Stimulated activated naive B cell treated with anti-CD40 and anti-IgM and Interleukin-4, amounts not matched to agents 10 μg/mL and 1 μg/mL and 100 μg/mL, for 72 hours (primary cell): ENCODE measurements around the gene CEP63.

Source experiments
- ATAC-seq, 2 donors: fragments of 150-1000 bp; cut with Tn5 transposase; replicated peaks; 2 replicates each; pipeline ENCODE4 v1.10.0; 2021; ENCODE audit warnings: moderate library complexity in 1 of 2
- DNase-seq: peaks from one replicate; pipeline ENCODE4 v3.0.0; 2021
- H3K27ac Mint-ChIP-seq: one replicate; pipeline ENCODE4 v1.8.0; 2022; ENCODE audit warnings: mild to moderate bottlenecking, mixed read lengths
- H3K27me3 Mint-ChIP-seq, 2 donors: one replicate each; pipeline ENCODE4 v1.8.0; 2022; ENCODE audit warnings: mixed read lengths in 2 of 2
- H3K36me3 Mint-ChIP-seq, 2 donors: one replicate each; pipeline ENCODE4 v1.8.0; 2022; ENCODE audit warnings: mixed read lengths in 2 of 2, mild to moderate bottlenecking in 1 of 2
- H3K4me1 Mint-ChIP-seq, 2 donors: one replicate each; pipeline ENCODE4 v1.8.0; 2022; ENCODE audit warnings: mixed read lengths in 2 of 2, mild to moderate bottlenecking in 1 of 2
- H3K4me3 Mint-ChIP-seq, 2 donors: one replicate each; pipeline ENCODE4 v1.8.0; 2022; ENCODE audit warnings: mild to moderate bottlenecking in 2 of 2, mixed read lengths in 2 of 2, moderate library complexity in 1 of 2
- H3K9me3 Mint-ChIP-seq, 2 donors: one replicate each; pipeline ENCODE4 v1.8.0; 2022; ENCODE audit warnings: mixed read lengths in 2 of 2, mild to moderate bottlenecking in 1 of 2

The CEP63 gene

DNA sequence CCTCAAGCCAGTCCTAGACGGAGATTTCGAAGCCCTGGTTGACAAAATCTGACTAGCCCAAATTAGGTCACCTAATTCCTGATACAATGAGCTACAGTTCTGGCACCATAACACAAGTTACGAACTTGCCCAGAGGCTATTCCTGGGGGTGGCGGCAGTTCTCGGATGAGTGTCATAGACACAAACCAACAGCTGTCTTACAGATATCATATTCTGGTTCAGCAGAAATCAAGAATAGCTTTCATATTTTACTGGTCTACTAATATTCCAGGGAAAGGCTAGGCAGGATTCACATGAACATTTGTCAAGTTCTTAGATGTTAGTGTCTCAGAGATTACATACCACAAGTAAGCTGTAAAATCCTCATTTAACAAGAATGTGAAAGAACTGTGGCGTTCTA is 8.9 kb upstream of the CEP63 start:
- Mint-ChIP-seq H3K9me3 (no peaks in the 10 kb centered on the region), H3K4me3 (no peak overlapping the region), H3K4me1 (no peaks in the 10 kb centered on the region), H3K27me3 (no peaks in the 10 kb centered on the region), H3K27ac (no peak overlapping the region), H3K36me3 (peaks cover 10 to 33% of the 10 kb centered on the region in 2 donors)
- DNase-seq (no peak), ATAC-seq (no peak)

DNA sequence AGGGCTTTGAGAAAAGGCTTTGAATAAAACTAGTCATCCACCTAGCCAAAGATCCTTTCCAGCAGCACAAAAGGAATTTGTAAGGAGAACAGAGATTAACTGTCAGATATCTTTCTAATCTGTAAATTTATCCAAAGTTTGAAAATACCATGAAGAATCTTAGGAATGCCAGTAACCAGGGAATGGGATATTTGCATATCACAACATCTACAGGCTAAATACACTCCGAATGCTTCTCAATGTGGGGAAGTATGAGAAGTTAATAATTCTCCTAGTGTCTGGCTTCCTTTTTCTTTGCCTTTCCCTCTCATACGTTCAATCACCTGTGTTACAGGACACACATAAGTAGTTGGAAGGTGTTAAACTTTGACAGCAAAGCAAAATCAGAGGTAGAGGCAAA is 7.9 kb upstream of the CEP63 start:
- no peak for DNase-seq
- ATAC-seq = no peak
- Mint-ChIP-seq H3K4me1 (peaks cover 1 to 2% of the 10 kb centered on the region in 2 donors), H3K36me3 (peaks cover 14 to 39% of the 10 kb centered on the region in 2 donors), H3K9me3 (no peaks in the 10 kb centered on the region), H3K27me3 (no peaks in the 10 kb centered on the region), H3K27ac (no peak overlapping the region), H3K4me3 (no peak overlapping the region)

DNA sequence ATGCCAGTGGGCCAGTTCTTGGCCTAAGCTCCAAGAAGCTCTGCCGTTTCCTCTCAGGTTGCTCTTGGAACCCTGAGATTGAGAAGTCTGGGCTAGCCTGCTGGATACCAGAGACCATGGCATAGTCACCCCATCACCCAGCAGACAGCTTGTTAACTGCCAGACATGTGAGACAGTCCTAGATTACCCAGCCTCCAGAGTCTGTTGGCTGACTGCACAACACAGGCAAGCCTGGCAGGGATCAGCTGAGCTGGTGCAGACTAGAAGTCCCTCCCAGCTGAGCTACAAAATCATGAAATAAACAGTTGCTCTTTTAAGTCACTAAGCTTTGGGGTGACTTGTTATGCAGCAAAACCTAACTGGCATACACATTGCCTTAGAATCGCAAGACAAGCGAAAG is 5.3 kb upstream of the CEP63 start:
- H3K4me3 Mint-ChIP-seq = no peak overlapping the region
- H3K4me1 Mint-ChIP-seq = peaks cover 14 to 21% of the 10 kb centered on the region in 2 donors
- no peaks in the 10 kb centered on the region for H3K9me3 Mint-ChIP-seq
- H3K27ac Mint-ChIP-seq = peak overlapping the region; percentile 14
- no peaks in the 10 kb centered on the region for H3K27me3 Mint-ChIP-seq
- H3K36me3 Mint-ChIP-seq = peaks cover 26 to 53% of the 10 kb centered on the region in 2 donors
- DNase-seq (no peak), ATAC-seq (no peak)

DNA sequence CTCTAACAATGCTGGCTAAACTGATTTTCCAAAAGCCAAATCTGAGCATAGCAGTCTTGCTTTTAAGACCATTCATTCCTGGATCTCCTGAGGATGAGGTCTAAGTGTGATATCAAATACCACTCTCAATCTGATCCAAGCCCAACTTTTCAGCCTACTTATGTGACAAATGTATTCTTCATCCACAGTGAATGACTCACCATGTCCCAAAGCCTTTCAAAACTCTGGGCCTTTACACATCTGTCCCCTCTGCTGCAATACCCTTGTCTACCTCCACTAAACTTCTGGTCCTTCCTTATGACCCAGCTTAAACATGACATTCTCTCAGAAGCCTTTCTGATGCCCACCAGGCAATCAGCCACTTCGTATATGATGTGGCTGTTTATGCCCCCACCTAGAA is 4.7 kb upstream of the CEP63 start:
- H3K4me1 Mint-ChIP-seq = peaks cover 14 to 21% of the 10 kb centered on the region in 2 donors
- peaks cover 26 to 53% of the 10 kb centered on the region in 2 donors for H3K36me3 Mint-ChIP-seq
- ATAC-seq (no peak), DNase-seq (no peak)
- no peaks in the 10 kb centered on the region for H3K9me3 Mint-ChIP-seq
- no peak overlapping the region for H3K27ac Mint-ChIP-seq
- H3K4me3 Mint-ChIP-seq = no peak overlapping the region
- H3K27me3 Mint-ChIP-seq = no peaks in the 10 kb centered on the region

DNA sequence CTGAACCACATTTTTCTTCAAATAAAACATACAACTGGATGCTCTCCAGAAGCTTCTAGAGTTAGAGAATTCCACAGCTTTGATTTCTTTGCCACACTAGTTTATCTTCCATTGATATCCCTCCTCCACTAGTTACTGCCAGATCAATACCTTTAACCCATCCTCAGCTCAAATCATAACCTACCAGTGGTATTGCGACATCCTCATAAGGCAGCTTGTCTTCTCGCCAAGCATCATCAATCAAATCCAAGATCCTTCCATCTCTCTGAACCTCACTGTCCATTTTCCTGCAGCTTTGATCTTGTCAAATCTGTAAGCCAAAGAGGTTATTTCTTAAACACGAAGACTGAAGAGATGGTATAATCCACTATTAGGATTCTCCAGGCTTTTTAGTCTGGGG is 3.2 kb upstream of the CEP63 start:
- Mint-ChIP-seq H3K27ac (no peak overlapping the region), H3K27me3 (no peaks in the 10 kb centered on the region), H3K9me3 (no peaks in the 10 kb centered on the region), H3K4me1 (peaks cover 14 to 27% of the 10 kb centered on the region in 2 donors), H3K36me3 (peaks cover 22 to 48% of the 10 kb centered on the region in 2 donors), H3K4me3 (no peak overlapping the region)
- ATAC-seq (no peak), DNase-seq (no peak)

DNA sequence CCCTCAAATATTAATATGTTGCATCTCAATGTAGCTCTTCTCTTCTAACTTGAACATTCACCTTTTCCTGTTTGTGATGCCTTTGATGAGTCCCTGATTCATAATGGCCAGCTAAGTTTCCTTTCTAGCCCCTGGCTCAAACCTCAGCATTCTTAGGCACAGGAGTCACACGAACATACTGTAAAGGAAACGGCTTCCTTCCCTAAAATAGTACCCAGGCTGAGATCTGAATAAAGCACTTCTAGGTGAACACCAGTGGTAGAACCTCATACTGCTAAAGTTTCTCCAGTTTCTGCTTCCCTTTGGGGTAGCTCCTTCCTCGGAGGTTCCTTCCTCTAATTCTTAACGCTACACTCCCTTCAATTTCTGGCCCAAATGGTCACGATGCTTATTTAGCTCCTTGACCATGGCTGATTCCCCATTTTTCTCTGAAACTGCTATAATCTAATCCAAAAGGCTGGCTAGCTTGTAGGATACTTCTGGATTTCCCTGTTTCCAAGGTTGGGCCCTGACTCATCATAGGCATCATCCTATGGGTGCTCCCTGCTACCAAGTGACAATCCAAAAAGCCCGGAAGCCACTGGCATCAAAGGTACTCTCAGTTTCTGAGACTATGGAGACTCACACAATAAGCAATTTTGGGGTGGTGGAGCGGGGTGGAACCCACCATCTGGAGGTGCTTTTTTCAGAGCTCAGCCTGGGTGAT is 2.5 kb upstream of the CEP63 start:
- Mint-ChIP-seq H3K9me3 (no peaks in the 10 kb centered on the region), H3K4me3 (peak overlapping the region; percentile 57 to 61), H3K36me3 (peaks cover 28 to 50% of the 10 kb centered on the region in 2 donors), H3K27me3 (no peaks in the 10 kb centered on the region), H3K27ac (peak overlapping the region; percentile 69), H3K4me1 (peaks cover 20 to 34% of the 10 kb centered on the region in 2 donors)
- DNase-seq (no peak), ATAC-seq (no peak)

DNA sequence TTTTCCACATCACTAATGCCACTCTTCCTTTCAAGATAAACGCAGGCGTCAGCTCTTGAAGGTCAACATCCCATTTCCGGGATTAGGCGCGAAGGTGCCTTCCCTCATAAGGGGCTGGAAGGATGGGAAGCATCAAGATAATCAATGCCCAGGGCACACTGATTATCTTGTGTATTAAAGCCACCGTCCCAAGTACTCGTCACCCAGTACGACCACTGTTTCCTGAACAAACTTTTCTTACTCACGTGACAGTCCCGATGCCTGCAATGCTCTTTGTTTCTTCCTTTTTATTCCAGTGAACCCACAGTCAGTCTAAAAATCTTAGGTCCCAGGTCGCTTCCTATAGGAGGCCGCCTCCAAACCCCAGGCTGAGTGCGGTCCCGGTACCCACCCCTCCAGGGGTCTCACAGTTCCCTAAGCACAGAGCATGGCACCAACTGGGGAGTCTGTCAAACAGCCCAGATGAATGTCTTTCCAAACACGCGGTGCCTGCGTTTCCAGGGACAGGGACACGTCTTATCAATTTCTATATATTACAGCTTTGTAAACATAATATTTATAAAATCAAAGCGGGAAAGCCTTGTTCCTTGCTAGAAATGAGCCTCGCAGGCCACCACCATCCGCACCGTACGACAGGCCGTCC is 661 bp upstream of the CEP63 start:
- DNase-seq (no peak), ATAC-seq (peak; percentile 8 to 18)
- Mint-ChIP-seq H3K9me3 (no peaks in the 10 kb centered on the region), H3K27me3 (no peaks in the 10 kb centered on the region), H3K27ac (peak overlapping the region; percentile 99), H3K36me3 (peaks cover 27 to 42% of the 10 kb centered on the region in 2 donors), H3K4me3 (peak overlapping the region; percentile 96 to 97), H3K4me1 (peaks cover 21 to 38% of the 10 kb centered on the region in 2 donors)

DNA sequence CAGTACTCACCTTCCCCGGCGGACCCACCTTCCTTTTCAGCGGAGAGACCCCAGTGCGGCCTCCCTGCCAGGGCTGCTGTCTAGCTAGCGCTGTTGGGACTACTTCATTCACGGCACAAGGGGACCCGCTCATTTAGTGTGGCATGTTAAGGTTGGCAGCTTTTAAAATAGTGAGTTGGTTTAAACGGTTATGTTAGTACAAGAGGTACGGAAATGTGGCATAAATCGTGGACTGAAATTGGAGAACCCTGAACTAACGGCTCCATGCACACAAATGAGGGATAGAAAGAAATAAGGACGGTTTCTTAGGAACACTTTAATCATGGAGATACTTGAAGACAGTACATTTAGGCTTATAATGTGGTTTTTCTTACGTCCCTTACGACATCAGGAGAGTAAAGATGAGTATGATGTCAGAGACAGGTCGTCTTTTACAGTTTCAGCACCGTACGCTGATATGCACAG is 752 bp downstream of the CEP63 start:
- Mint-ChIP-seq H3K4me3 (peak overlapping the region; percentile 96 to 97), H3K9me3 (no peaks in the 10 kb centered on the region), H3K4me1 (peaks cover 21 to 38% of the 10 kb centered on the region in 2 donors), H3K36me3 (peaks cover 28 to 38% of the 10 kb centered on the region in 2 donors), H3K27ac (peak overlapping the region; percentile 99), H3K27me3 (no peaks in the 10 kb centered on the region)
- DNase-seq (no peak), ATAC-seq (peak; percentile 5 to 9)

DNA sequence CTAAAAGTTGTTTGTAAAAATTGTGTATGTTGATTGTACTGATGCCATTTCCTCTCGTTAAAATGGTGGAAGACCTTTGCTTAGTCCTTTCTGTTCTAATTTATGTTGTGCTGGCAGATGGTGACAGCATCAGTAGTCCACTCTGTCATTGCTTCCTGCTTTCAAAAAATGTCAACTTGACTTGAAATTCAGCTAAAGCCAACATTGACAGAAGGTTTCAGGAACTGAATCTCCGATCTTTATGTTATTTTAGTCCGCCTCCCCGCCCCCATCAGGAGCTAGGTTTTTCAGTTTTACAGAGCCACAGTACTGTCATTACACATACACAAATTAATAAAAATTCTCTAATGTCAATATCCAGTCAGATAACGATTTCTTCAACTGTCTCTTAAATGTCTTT is 1.5 kb downstream of the CEP63 start:
- ATAC-seq (peak; percentile 46 to 51), DNase-seq (peak; percentile 65)
- Mint-ChIP-seq H3K4me1 (peaks cover 21 to 38% of the 10 kb centered on the region in 2 donors), H3K27me3 (no peaks in the 10 kb centered on the region), H3K36me3 (peaks cover 28 to 36% of the 10 kb centered on the region in 2 donors), H3K9me3 (no peaks in the 10 kb centered on the region), H3K27ac (peak overlapping the region; percentile 81), H3K4me3 (peak overlapping the region; percentile 69 to 96)

DNA sequence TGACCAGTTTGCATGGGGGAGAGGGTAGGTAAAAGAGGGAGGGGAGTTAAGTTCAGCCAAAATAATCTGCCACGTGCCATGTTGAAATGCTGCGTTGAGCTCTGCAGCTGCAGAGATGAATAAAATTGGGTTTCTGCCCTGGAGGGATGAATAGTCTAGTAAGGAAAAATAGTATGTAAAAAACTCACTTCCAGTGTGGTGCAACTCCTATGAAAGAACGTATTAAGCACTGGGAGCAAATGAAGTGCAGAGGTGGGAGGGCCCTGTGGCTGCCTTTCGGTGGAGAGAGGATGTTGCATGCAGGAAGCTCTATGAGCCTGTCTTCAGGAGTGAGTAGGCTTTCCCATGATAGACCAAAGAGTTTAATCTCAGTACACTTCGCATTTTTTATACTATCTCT is 8.6 kb downstream of the CEP63 start:
- no peak for ATAC-seq
- no peak for DNase-seq
- Mint-ChIP-seq H3K36me3 (peaks cover 42 to 47% of the 10 kb centered on the region in 2 donors), H3K27me3 (no peaks in the 10 kb centered on the region), H3K27ac (no peak overlapping the region), H3K9me3 (peaks cover 4 to 7% of the 10 kb centered on the region in 2 donors), H3K4me1 (peaks cover 20 to 47% of the 10 kb centered on the region in 2 donors), H3K4me3 (no peak overlapping the region)

DNA sequence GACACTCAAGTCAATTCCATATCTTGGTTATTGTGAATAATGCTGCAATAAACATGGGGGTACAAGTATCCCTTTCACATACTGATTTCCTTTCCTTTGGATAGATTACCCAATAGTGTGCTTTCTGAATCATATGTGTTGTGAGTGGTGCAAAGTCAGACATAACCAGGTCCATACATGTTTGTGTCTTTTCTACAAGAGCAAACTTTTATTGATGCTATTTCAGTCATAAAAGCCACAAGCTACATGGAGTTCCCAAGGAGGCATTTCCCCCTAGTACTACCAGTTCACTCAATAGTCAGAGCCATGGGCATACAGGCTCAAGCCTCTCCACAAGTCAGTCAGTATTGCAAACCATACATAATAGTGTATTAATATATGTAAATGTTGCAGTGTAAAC is 10.1 kb downstream of the CEP63 start:
- peaks cover 25 to 62% of the 10 kb centered on the region in 2 donors for H3K4me1 Mint-ChIP-seq
- no peak overlapping the region for H3K4me3 Mint-ChIP-seq
- ATAC-seq (no peak), DNase-seq (no peak)
- no peaks in the 10 kb centered on the region for H3K27me3 Mint-ChIP-seq
- H3K36me3 Mint-ChIP-seq = peaks cover 47 to 55% of the 10 kb centered on the region in 2 donors
- peaks cover 9 to 10% of the 10 kb centered on the region in 2 donors for H3K9me3 Mint-ChIP-seq
- no peak overlapping the region for H3K27ac Mint-ChIP-seq

DNA sequence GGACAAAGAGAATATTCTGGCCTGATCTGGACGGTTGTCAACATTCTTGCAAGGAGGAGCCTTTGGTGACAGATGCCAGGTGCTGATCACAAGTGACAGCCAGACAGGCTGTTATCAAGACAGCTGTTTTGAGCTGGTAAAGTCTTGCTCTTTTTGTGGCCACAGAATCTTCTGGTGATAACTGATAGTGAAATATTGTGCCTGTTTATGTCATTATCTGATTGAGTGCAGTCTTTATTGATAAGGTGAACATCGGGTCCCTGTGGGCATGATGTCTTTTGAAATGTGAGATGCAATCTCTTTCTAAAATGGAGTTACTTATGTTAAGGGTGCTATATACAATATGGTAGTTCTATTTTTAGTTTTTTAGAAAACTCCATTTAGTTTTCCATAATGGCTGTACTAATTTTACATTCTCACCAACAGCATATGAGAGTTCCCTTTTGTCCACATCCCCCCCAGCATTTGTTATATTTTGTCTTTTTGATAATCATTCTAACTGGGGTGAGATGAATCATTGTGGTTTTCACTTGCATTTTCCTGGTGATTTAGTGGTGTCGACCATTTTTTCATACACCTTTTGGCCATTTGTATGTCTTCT is 10.7 kb downstream of the CEP63 start:
- Mint-ChIP-seq H3K4me3 (no peak overlapping the region), H3K9me3 (peaks cover 11% of the 10 kb centered on the region in 2 donors), H3K27ac (no peak overlapping the region), H3K27me3 (no peaks in the 10 kb centered on the region), H3K4me1 (peaks cover 26 to 68% of the 10 kb centered on the region in 2 donors), H3K36me3 (peaks cover 53 to 61% of the 10 kb centered on the region in 2 donors)
- DNase-seq (no peak), ATAC-seq (peak; percentile 44 to 50)

DNA sequence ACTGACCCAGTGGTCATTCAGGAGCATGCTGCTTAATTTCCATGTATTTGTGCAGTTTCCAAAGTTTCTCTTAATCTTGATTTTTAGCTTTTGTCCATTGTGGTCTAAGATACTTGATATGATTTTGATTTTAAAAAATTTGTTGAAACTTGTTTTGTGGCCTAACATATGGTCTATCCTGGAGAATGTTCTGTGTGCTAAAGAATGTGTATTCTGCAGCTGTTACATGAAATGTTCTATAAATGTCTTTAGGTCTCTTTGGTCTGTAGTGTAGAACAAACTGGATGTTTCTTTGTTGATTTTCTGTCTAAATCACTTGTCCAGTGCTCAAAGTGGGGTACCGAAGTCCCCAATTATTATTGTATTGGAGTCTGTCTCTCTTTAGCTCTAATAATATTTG is 17.4 kb downstream of the CEP63 start:
- Mint-ChIP-seq H3K27me3 (no peaks in the 10 kb centered on the region), H3K36me3 (peaks cover 72 to 78% of the 10 kb centered on the region in 2 donors), H3K9me3 (peaks cover 36 to 39% of the 10 kb centered on the region in 2 donors), H3K27ac (no peak overlapping the region), H3K4me3 (no peak overlapping the region), H3K4me1 (peaks cover 25 to 61% of the 10 kb centered on the region in 2 donors)
- DNase-seq (no peak), ATAC-seq (no peak)

DNA sequence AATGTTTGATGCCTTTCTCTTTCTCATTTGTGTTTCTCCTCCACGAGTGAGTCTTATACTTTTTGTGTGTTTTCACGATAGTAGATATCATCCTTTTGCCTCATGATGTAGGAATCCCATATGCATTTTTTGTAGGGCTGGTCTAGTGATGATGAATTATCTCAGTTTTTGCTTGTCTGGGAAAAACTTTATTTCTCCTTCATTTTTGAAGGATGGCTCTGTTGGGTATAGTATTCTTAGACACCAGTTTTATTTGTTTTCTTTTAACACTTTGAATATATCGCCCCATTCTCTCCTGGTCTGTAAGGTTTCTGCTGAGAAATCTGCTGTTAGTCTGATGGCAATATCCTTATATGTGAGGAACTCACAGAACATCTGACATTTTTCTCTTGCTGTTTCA is 18.3 kb downstream of the CEP63 start:
- H3K27ac Mint-ChIP-seq = no peak overlapping the region
- DNase-seq = no peak
- no peak overlapping the region for H3K4me3 Mint-ChIP-seq
- H3K27me3 Mint-ChIP-seq = no peaks in the 10 kb centered on the region
- no peak for ATAC-seq
- H3K4me1 Mint-ChIP-seq = peaks cover 17 to 52% of the 10 kb centered on the region in 2 donors
- H3K9me3 Mint-ChIP-seq = peaks cover 32 to 41% of the 10 kb centered on the region in 2 donors
- peaks cover 72 to 76% of the 10 kb centered on the region in 2 donors for H3K36me3 Mint-ChIP-seq
